B cell (primary cell): ENCODE results near the gene NSFL1C. TPM values are rescaled to one million over a fixed set of nuclear protein-coding genes. Genes with fewer than 3 reads are reported as not detected.

Experiments
- ATAC-seq: fragments of 200-7000 bp; cut with Tn5 transposase; one replicate; pipeline ENCODE4 v1.10.0; 2021; ENCODE audit warnings: low read depth, mild to moderate bottlenecking, moderate number of reproducible peaks, moderate library complexity
- CTCF ChIA-PET: fragments of 350-600 bp; sonication (Branson Sonifier 250); formaldehyde crosslinking; loops from one replicate; lab custom pipeline; 2021; ENCODE audit warnings: antibody characterized with exemption, inconsistent platforms; lab: Charles Lee
- POLR2A ChIA-PET: fragments of 350-600 bp; sonication (Branson Sonifier 250); formaldehyde crosslinking; loops from one replicate; lab custom pipeline; 2021; ENCODE audit warnings: antibody characterized with exemption; lab: Charles Lee
- DNase-seq: peaks from one replicate; pipeline ENCODE4 v3.0.0; 2013
- H2AFZ ChIP-seq: 2 replicates; pipeline ENCODE4 v1.6.1; 2012; ENCODE audit warnings: mild to moderate bottlenecking, low read depth, low read length; ENCODE audit not compliant: insufficient read depth, poor library complexity, severe bottlenecking
- H3K27ac ChIP-seq, 2 donors: 1 replicate in 1 of 2; 2 replicates in 1 of 2; pipeline ENCODE4 v1.5.1; 2012 to 2013; ENCODE audit warnings: low read length in 2 of 2, mild to moderate bottlenecking in 2 of 2, moderate library complexity in 1 of 2
- H3K27me3 ChIP-seq, 4 experiments: fragments of 200-600 bp in 1 of 4; sonication (generic) in 1 of 4; replicated peaks in 1 of 4; 1 replicate in 2 of 4; 2 replicates in 2 of 4; pipeline versions ENCODE4 v1.6.1 to v1.7.0; 2013 to 2016; ENCODE audit warnings: low read length in 3 of 4, mild to moderate bottlenecking in 2 of 4, mixed read lengths in 1 of 4, moderate library complexity in 1 of 4; ENCODE audit not compliant: insufficient read depth in 4 of 4, control insufficient read depth in 3 of 4; ENCODE audit errors: control extremely low read depth in 1 of 4
- H3K36me3 ChIP-seq, 2 experiments: replicated peaks in 1 of 2; 1 replicate in 1 of 2; 2 replicates in 1 of 2; pipeline versions ENCODE4 v1.6.1 to v1.7.1; 2013; ENCODE audit warnings: low read length in 1 of 2; ENCODE audit not compliant: insufficient read depth in 2 of 2, control insufficient read depth in 1 of 2; ENCODE audit errors: control extremely low read depth in 1 of 2, extremely low read depth in 1 of 2
- H3K4me1 ChIP-seq, 2 donors: fragments of 200-600 bp in 1 of 2; sonication (generic) in 1 of 2; 1 replicate in 1 of 2; 2 replicates in 1 of 2; pipeline versions ENCODE4 v1.5.1 to v1.6.1; 2013 to 2017; ENCODE audit warnings: low read length in 2 of 2; ENCODE audit not compliant: control insufficient read depth in 2 of 2, insufficient read depth in 2 of 2
- H3K4me2 ChIP-seq: replicated peaks from 2 replicates; pipeline ENCODE3; 2012; ENCODE audit warnings: mild to moderate bottlenecking, low read depth, low read length; ENCODE audit not compliant: poor library complexity, severe bottlenecking
- H3K4me3 ChIP-seq, 5 experiments: fragments of 200-600 bp in 1 of 5; sonication (generic) in 1 of 5; 1 replicate in 3 of 5; 2 replicates in 2 of 5; pipeline versions ENCODE4 v1.5.1 to v1.7.0; 2011 to 2016; ENCODE audit warnings: low read length in 4 of 5, mild to moderate bottlenecking in 4 of 5, low read depth in 2 of 5, control low read depth in 1 of 5, moderate library complexity in 1 of 5; ENCODE audit not compliant: insufficient read depth in 1 of 5; ENCODE audit errors: control extremely low read depth in 1 of 5, extremely low read depth in 1 of 5
- H3K79me2 ChIP-seq: fragments of 200-600 bp; sonication (generic); one replicate; pipeline ENCODE4 v1.6.0; 2016; ENCODE audit warnings: low read length; ENCODE audit not compliant: control insufficient read depth, insufficient read depth
- H3K9ac ChIP-seq: fragments of 200-600 bp; sonication (generic); 2 replicates; pipeline ENCODE4 v1.6.1; 2017; ENCODE audit warnings: mild to moderate bottlenecking, low read length, moderate library complexity
- H3K9me3 ChIP-seq, 3 donors: one replicate each; pipeline versions ENCODE4 v1.6.1 to v1.7.1; 2013; ENCODE audit warnings: low read length in 2 of 3; ENCODE audit not compliant: control insufficient read depth in 2 of 3, insufficient read depth in 1 of 3; ENCODE audit errors: control extremely low read depth in 1 of 3
- H4K20me1 ChIP-seq: 2 replicates; pipeline ENCODE4 v1.6.0; 2012; ENCODE audit warnings: mild to moderate bottlenecking, low read length; ENCODE audit not compliant: insufficient read depth, control insufficient read depth, poor library complexity, severe bottlenecking
- H3K27ac Mint-ChIP-seq: one replicate; pipeline ENCODE4 v1.8.0; 2021; ENCODE audit warnings: mixed read lengths
- H3K27me3 Mint-ChIP-seq: one replicate; pipeline ENCODE4 v1.8.0; 2021; ENCODE audit warnings: mixed read lengths
- H3K4me1 Mint-ChIP-seq: one replicate; pipeline ENCODE4 v1.8.0; 2021; ENCODE audit warnings: mixed read lengths
- H3K4me3 Mint-ChIP-seq: one replicate; pipeline ENCODE4 v1.8.0; 2021; ENCODE audit warnings: mixed read lengths
- H3K9me3 Mint-ChIP-seq: one replicate; pipeline ENCODE4 v1.8.0; 2022; ENCODE audit warnings: mixed read lengths; ENCODE audit not compliant: insufficient read depth
- EZH2 ChIP-seq: IDR thresholded peaks from 2 replicates; pipeline ENCODE4 v1.6.1; 2012; ENCODE audit warnings: borderline replicate concordance, low read depth, mild to moderate bottlenecking, moderate library complexity, low read length; ENCODE audit not compliant: insufficient read depth, poor library complexity, severe bottlenecking
- WGBS: methylation state at CpG from one replicate; pipeline ENCODE4 v1.1.5; 2013; ENCODE audit warnings: missing lambda C conversion rate; ENCODE audit not compliant: insufficient coverage; 5-methylcytosine and 5-hydroxymethylcytosine counted together
- intact Hi-C: fragments of 100-400 bp; cut with micrococcal nuclease; formaldehyde crosslinking; loops from one replicate; pipeline ENCODE4 v1.10.0; 2022
- polyA plus RNA-seq: library from polyadenylated mRNA; depleted of rRNA; stranded (reverse); fragments of >200 nt; gene quantifications from 2 replicates; pipeline ENCODE4 v1.2.3, GENCODE V29; 2012
- total RNA-seq, 2 donors: library from RNA; stranded (reverse); fragments of 120-200 nt in 1 of 2; gene quantifications; 1 replicate in 1 of 2; 2 replicates in 1 of 2; pipeline versions ENCODE4 v1.2.3 to v1.2.4, GENCODE V29; 2013 to 2022
- TF ChIP-seq, protein P1 (sequence below): fragments of 200-600 bp; IDR thresholded peaks from one replicate; pipeline ENCODE4 v1.8.0; 2022; ENCODE audit warnings: antibody characterized with exemption, mild to moderate bottlenecking

Gene NSFL1C
- total and polyA plus RNA-seq, 2 donors (not counting 1 experiment from before 2014, with no cell fraction given), result 24.1 to 80.3 TPM

DNA sequence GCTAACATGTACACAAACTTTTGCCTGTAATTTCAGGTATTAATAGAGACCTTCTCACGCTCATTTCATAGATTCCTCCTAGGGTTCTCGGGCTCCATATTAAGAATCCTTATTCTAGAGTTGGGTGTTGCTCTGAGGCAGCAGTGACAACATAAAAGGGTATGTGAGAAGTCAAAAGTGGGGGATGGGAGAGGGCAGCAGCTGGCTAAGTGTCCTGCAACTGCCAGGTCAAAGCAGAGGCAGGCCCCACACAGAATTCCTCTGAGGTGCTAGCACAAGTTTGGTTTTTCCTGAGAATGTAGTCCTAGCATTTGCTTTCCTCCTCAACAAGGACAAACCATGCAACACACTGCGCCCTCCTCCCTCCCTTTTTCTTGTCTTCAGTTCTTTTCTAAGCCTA, 4.6 kb downstream of the NSFL1C start:
- WGBS, result 100% methylated on average over 1 of the region's 3 CpGs
- no peaks in the 10 kb centered on the region for H3K9me3 ChIP-seq
- intact Hi-C loops, result loop anchor here (10.0 kb wide), 2 partner anchors 237 to 1013 kb away; partner anchors contain the start of genes RAD21L1 and SNRPB
- ATAC-seq (no peak), DNase-seq (no peak)
- H3K27me3 ChIP-seq, result no peaks in the 10 kb centered on the region
- H3K4me3 ChIP-seq, result no peak overlapping the region
- Mint-ChIP-seq H3K4me3 (no peak overlapping the region), H3K27ac (no peak overlapping the region), H3K9me3 (no peaks in the 10 kb centered on the region), H3K27me3 (no peaks in the 10 kb centered on the region), H3K4me1 (peaks cover 47% of the 10 kb centered on the region)
- H3K4me2 ChIP-seq, result no peak overlapping the region
- TF ChIP-seq EZH2, result no peak
- TF ChIP-seq, protein P1, sequence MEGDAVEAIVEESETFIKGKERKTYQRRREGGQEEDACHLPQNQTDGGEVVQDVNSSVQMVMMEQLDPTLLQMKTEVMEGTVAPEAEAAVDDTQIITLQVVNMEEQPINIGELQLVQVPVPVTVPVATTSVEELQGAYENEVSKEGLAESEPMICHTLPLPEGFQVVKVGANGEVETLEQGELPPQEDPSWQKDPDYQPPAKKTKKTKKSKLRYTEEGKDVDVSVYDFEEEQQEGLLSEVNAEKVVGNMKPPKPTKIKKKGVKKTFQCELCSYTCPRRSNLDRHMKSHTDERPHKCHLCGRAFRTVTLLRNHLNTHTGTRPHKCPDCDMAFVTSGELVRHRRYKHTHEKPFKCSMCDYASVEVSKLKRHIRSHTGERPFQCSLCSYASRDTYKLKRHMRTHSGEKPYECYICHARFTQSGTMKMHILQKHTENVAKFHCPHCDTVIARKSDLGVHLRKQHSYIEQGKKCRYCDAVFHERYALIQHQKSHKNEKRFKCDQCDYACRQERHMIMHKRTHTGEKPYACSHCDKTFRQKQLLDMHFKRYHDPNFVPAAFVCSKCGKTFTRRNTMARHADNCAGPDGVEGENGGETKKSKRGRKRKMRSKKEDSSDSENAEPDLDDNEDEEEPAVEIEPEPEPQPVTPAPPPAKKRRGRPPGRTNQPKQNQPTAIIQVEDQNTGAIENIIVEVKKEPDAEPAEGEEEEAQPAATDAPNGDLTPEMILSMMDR, result no peak
- H3K79me2 ChIP-seq, result peaks cover 69% of the 10 kb centered on the region
- no peak overlapping the region for H2AFZ ChIP-seq
- H3K4me1 ChIP-seq, result peaks cover 31 to 33% of the 10 kb centered on the region in 2 donors
- no peak overlapping the region for H3K9ac ChIP-seq
- no peak overlapping the region for H3K27ac ChIP-seq
- H3K36me3 ChIP-seq, result peaks cover 2 to 64% of the 10 kb centered on the region in 2 experiments
- ChIA-PET POLR2A (no interaction called here), CTCF (interaction anchor here (1.0 to 4.1 kb wide), 2 partner anchors 11 to 41 kb away, joined by 3 to 24 read pairs; no protein-coding TSS in a partner anchor)
- peaks cover 85% of the 10 kb centered on the region for H4K20me1 ChIP-seq

DNA sequence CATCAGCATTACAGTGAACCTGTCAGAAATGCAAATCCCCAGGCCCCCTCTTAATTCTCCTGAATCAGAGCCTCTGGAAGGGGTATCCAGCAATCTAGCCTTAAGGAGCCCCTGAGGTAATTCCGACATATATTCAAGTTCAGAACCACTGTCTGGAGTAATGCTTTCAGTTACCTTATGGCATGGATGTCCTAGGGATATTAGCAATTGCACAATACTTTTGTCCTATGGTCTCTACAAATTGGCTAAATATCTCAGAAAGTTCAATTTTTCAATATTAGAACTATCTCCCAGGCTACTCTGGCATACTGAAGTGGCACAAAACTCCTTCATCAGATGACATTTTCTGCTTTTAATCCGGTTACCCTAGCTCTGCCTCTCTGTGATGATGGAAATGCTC, 6.4 kb downstream of the NSFL1C start:
- H3K27ac Mint-ChIP-seq, result no peak overlapping the region
- ATAC-seq (no peak), DNase-seq (no peak)
- Histone ChIP-seq H4K20me1 (peaks cover 85% of the 10 kb centered on the region), H3K9me3 (no peaks in the 10 kb centered on the region), H3K27me3 (no peaks in the 10 kb centered on the region), H3K36me3 (peaks cover 2 to 78% of the 10 kb centered on the region in 2 experiments), H3K9ac (no peak overlapping the region), H2AFZ (no peak overlapping the region), H3K4me2 (no peak overlapping the region), H3K27ac (no peak overlapping the region), H3K79me2 (peaks cover 67% of the 10 kb centered on the region), H3K4me1 (peaks cover 20 to 25% of the 10 kb centered on the region in 2 donors), H3K4me3 (no peak overlapping the region)
- no peak for TF ChIP-seq EZH2
- TF ChIP-seq, protein P1, result no peak
- no peaks in the 10 kb centered on the region for H3K9me3 Mint-ChIP-seq
- H3K27me3 Mint-ChIP-seq, result no peaks in the 10 kb centered on the region
- intact Hi-C loops, result loop anchor here (10.0 kb wide), 2 partner anchors 235 to 1015 kb away; partner anchors contain the start of genes RAD21L1 and SNRPB
- peaks cover 37% of the 10 kb centered on the region for H3K4me1 Mint-ChIP-seq
- ChIA-PET CTCF (no interaction called here), POLR2A (no interaction called here)
- H3K4me3 Mint-ChIP-seq, result no peak overlapping the region
- WGBS, result 100% methylated on average over 1 of the region's 2 CpGs
